ENCODE measurements around the gene CYP26C1.

- TF ChIP-seq CTCF (IDR thresholded peaks at IDR 0.05) (no peak), POLR2A (IDR thresholded peaks at IDR 0.05) (no peak)
These were observed 21.5 kb upstream of the CYP26C1 start for GRCh38 chr10:93039110-93039509.
